Testis (tissue), 2 donors: ENCODE measurements around the gene PTPN5.

Experiments
- POLR2A ChIP-seq: fragments of 450-650 bp; IDR thresholded peaks from one replicate; pipeline ENCODE4 v1.6.1; 2017; ENCODE audit warnings: antibody characterized with exemption, mild to moderate bottlenecking, moderate library complexity
- TF ChIP-seq, protein P1 (sequence below), 3 experiments: fragments of 450-650 bp in 2 of 3; fragments of 200-600 bp in 1 of 3; sonication (generic) in 1 of 3; IDR thresholded peaks; one replicate each; pipeline ENCODE4 v1.5.1; 2016 to 2019; ENCODE audit warnings: antibody characterized with exemption in 3 of 3, mild to moderate bottlenecking in 2 of 3, moderate library complexity in 1 of 3

DNA sequence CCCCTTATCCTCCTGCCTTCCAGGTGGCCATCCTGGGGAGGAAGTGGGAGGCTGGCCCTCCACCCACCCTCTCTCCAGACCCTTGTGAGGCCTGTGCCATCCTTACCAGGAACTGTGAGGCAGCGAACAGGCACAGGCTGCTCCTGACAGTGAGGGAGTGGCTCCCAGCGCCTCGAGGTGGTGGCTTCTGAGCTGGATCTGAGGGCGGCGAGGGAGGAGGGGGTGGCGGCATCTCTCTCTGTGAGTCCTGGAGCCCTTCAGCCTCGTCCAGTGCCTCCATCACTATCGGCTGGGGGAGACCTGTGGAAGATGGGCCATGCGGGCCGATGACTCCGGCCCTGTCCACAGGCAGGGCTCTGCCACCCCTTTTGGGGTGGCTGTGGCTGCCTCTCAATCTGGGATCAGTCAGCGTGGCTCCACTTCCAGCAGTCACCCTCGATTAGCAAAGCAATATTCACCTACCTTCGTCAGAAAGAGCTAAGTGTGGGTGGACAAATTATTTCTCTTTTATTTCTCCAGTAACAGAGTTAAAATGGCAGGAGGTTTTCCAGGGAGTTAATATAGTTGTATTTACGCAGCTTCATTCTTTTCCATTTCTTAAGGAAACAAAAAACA lies 47.6 kb downstream of the PTPN5 start:
- TF ChIP-seq, protein P1, sequence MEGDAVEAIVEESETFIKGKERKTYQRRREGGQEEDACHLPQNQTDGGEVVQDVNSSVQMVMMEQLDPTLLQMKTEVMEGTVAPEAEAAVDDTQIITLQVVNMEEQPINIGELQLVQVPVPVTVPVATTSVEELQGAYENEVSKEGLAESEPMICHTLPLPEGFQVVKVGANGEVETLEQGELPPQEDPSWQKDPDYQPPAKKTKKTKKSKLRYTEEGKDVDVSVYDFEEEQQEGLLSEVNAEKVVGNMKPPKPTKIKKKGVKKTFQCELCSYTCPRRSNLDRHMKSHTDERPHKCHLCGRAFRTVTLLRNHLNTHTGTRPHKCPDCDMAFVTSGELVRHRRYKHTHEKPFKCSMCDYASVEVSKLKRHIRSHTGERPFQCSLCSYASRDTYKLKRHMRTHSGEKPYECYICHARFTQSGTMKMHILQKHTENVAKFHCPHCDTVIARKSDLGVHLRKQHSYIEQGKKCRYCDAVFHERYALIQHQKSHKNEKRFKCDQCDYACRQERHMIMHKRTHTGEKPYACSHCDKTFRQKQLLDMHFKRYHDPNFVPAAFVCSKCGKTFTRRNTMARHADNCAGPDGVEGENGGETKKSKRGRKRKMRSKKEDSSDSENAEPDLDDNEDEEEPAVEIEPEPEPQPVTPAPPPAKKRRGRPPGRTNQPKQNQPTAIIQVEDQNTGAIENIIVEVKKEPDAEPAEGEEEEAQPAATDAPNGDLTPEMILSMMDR (IDR thresholded peaks at IDR 0.05): no peak
- TF ChIP-seq POLR2A: no peak
